Activated T-cell treated with anti-CD3 and anti-CD28 coated beads for 24 hours (primary cell): ENCODE results near the gene DOCK4.

Source experiments
- DNase-seq: peaks from one replicate; pipeline ENCODE4 v3.0.0-alpha.2; 2020; ENCODE audit warnings: low read depth

Gene DOCK4

GRCh38 chr7:112053737-112054069 lies 152.5 kb downstream of the DOCK4 start:
- DNase-seq, result no peak

DNA sequence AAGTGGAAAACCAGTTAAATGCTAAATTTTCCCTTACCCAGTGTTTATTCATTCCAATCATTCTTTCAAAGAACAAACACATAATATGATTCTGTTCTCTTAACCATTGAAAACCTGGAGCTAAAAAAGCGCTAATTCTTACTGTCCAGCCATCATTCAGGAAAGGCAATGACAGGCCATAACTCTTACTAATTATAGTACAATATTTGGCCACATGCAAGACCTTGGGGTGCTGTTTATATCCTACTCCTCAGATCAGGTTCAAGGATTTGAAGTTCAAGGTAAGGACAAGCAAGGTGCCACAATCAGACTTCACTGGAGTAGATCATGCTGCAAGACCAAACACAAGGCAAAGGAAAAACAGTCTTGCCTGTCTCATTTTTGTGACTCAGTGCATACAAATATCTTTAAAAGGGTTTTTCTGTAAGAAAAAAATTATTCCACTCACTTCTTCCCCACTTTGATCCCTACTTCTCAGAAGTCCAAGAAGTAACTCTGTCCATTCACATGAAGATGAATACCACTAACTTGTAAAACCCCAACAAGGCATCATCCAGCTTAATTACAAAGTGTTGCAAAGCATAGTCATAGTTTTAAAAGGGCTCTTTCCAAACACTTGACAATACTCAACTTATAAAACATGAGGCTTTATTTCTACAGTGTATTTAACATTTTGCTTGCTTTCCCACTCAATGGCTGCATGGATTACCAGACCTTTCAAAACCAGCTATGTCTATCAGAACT lies 153.0 kb downstream of the DOCK4 start:
- no peak for DNase-seq

DNA sequence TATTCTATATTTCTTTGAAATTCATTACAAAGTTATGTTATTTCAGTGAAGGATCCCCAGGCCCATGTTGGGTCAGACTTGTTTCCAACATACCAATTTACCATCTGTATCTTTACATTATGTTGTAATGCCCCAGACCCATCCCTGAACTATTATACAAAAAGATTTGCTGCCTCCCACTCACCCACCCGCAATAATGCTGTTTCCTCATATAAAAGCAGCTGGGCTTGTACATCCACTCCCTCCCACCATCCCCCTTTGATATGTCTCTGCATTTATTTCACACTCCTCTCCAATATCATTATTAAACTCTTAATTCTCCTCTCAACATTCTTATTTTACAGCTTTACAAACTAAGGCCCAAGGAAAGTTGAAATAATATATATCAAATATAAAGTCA lies 153.7 kb downstream of the DOCK4 start:
- DNase-seq, result no peak

GRCh38 chr7:112050250-112050881 lies 155.8 kb downstream of the DOCK4 start:
- DNase-seq, result no peak

DNA sequence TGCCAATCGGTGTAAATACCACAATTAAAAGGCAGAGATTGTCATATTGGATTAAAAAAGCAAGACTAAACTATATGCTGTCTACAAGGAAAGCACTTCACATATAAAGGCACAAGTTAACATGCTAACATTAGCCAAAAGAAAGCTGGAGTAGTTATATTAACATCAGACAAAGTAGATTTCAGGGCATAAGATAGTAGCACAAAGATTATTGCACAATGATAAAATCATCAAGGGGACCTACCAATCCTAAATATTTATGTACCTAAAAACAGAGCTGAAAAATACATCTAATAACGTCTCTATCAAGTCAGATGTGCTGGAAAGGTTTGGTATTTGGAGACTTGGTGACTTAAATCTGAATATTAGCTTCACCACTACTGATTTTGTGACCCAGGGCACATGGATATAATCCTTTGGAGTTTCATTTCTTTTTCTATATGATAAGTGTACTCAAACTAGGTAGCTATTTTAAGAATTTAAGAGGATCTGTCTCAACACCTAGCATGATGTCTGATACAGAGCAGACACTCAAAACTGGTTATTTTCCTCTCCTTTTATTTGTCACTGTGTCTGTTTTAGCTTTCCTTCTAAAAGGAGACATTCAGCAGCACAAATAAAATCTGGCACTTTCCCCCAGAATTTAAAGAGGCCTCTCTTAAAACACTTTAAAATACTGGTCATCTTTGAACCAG lies 156.5 kb downstream of the DOCK4 start:
- DNase-seq, result no peak

DNA sequence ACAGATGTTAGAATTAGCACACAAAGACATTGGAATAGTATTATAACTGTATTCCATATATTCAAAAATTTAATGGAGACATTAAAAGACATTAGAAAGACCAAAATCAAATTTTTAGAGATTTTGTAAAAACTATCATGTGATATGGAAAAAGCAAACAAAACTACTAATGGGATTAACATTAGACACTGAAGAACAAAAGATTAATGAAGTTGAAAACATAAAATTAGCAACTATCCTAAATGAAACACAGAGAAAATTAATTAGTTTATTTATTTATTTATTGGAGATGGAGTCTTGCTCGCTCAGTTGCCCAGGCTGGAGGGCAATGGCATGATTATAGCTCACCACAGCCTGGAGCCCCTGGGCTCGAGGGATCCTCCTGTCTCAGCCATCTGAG lies 158.8 kb downstream of the DOCK4 start:
- no peak for DNase-seq

DNA sequence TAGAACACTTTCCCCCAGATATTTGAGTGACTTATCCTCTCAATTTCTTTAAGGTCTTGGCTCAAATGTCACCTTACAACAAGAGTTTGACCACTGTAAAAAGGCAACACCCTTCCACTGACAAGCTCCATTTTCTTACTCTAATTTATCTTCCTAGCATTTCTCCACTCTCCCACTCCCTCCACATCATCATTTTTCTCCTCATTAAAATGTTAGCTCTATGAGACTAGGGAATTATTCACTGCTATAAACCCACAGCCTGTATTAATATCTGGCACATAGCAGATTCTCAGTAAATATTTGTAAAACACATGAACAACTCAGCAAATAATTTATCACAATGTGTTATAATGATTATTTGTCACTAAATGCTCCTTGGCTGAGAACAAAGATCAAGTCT lies 161.0 kb downstream of the DOCK4 start:
- no peak for DNase-seq

DNA sequence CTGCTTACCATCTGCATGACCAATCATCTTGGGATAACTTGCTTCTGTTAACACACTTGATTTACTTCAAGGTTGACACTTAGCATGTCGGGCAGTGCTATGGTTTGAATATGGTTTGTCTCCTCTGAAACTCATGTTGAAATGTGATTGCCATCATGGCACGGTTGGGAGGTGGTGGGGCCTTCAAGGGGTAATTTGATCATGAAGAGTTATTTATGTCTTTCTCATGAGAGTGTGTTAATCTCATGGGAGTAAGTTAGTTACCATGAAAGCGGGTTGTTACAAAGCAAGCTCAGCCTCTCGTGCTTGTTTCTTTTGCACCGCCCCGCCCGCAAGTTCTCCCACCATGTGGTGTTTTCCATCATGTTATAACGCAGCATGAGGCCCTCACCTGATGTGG lies 163.6 kb downstream of the DOCK4 start:
- DNase-seq, result no peak

DNA sequence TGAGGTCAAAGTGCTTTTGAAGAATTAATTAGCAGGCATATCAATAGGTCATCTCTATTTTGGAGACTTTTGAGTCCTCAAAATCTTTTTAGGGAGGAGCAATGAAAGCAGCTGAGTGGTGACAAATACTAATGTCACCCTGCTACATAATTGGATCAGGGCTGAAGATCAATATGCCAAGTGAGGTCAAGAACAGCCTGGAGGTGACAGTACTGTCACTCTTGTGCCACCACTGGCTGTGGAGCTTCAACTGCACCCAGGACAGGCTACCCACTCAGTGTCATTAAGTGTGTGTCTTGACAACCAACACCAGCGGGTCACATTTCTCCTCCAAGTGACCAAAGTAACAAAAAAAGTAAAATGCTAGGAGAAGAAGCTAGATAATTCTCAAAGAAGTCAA lies 167.8 kb downstream of the DOCK4 start:
- no peak for DNase-seq

- no peak for DNase-seq
Observed at GRCh38 chr7:112036071-112036470, 170.1 kb downstream of the DOCK4 start.

DNA sequence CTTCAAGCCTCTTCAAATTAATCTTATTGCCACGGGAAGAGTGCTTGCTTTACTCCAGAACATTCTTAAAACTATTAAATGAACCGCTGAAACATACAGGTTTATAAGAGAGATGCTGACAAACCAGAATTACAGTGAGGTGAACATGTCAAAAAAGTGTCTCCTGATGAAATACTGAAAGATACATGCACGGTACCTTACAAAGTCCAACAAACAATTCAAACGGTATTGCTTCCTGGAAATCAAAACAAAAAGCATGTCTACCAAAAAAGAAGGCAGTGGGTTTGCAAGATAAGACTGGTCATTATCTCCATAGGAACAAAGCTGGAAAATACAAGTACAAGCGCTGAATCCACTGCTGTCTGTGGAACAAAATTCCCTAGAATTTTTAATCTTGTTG lies 174.5 kb downstream of the DOCK4 start:
- DNase-seq, result no peak

- DNase-seq, result no peak
Observed at GRCh38 chr7:112025556-112025955, 180.6 kb downstream of the DOCK4 start.

DNA sequence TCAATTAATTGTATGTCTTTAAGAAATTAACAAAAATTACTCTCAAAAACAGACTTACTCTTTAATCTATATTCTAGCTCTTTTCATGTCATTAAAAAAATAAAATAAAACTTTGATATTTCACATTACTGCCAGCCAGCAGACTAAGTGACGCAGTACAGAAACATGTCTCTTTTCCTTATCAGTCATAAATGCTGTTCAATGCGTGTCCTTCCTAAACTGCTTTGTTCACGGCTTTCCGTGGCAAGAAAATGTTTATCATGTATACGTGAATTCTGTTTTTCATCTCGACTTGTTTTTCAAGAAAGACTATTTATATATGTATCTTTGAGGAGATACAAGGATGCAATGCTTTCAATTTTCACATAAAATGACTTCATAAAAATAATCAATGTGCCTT lies 182.4 kb downstream of the DOCK4 start:
- no peak for DNase-seq

GRCh38 chr7:112023282-112023681 lies 182.9 kb downstream of the DOCK4 start:
- DNase-seq, result no peak

DNA sequence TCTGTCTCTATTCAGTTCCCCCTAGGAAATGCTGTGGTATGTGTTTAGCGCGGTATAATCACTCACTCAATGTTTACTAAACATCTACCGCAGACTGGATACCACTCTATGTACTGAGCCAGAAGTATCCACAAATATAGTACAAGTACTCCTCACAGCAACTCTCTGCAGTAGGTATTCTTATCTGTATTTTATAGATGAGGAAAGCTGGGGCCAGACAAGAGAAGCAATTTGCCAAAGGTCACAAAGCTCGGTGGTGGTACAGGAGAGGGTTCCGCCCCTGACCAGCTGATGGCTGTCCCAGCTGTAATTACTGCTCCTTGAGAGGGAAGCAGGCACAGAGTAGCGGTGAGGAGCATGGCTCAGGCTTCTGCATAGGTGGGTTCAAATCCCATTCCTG lies 184.1 kb downstream of the DOCK4 start:
- DNase-seq, result no peak

- no peak for DNase-seq
Observed at GRCh38 chr7:112021379-112022044, 184.7 kb downstream of the DOCK4 start.

GRCh38 chr7:112020800-112021199 lies 185.4 kb downstream of the DOCK4 start:
- no peak for DNase-seq

- DNase-seq, result no peak
Observed at GRCh38 chr7:112019932-112020331, 186.3 kb downstream of the DOCK4 start.

DNA sequence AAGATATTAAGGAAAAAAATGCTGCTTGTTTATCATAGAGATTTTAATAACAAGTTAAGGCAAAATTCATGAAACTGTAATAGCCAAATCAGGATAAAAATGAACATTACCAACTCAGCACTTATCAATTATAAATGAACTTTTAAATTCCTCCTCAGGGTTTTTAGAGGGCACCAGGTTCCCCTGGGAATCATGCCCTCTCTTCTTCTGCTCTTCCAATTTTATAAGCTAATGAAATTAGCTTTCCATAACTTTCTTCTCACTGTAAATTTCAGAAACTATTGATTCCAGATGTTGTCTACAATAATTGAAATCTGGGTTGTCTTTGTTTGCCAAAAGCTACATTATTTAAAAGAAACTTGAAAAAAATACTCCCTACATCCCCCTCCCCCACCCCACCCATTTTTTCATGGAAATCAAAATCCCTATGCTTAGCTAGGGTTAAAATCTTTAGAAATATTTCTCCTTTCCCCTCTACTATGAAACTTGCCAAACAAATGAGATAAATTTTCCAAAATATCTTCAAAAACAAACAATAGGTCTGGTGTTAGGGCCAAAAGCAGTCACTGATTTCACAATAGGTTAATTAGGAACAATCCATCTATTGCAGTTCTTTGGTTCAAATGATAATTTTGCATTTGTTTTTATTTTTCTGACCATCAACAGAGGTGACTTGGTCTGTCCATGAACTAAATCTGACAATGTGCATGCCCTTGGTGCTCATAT lies 187.7 kb downstream of the DOCK4 start:
- DNase-seq, result no peak

GRCh38 chr7:112015146-112015545 lies 191.1 kb downstream of the DOCK4 start:
- DNase-seq, result no peak

DNA sequence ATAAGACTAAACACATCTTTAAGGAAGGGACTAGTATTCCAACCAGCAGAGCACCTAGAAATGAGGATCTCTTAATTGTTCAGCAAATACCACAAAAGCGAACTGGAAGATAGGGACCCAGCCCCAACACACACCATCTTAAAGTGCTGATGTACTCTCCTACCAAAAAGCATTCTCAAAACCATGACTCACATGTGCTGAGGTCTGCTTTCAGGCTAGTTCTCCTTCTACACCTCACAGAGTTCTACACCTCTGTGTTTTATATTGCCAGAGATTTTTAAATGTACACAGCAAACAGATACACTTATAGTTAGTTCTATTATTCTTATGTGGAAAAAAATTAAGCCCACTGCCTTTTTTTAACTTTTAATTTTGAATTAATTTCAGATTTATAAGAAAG lies 191.9 kb downstream of the DOCK4 start:
- DNase-seq, result no peak

- DNase-seq, result no peak
Observed at GRCh38 chr7:112013274-112013673, 192.9 kb downstream of the DOCK4 start.
